ENCODE results near the gene ADARB1. TPM values are rescaled to one million over a fixed set of nuclear protein-coding genes. Genes with fewer than 3 reads are reported as not detected.

Gene ADARB1
- total and polyA plus RNA-seq, 2 of the 8 experiments (the other 6 are each of a cell fraction or from before 2014, with no cell fraction given) = 4.7 to 14.9 TPM

DNA sequence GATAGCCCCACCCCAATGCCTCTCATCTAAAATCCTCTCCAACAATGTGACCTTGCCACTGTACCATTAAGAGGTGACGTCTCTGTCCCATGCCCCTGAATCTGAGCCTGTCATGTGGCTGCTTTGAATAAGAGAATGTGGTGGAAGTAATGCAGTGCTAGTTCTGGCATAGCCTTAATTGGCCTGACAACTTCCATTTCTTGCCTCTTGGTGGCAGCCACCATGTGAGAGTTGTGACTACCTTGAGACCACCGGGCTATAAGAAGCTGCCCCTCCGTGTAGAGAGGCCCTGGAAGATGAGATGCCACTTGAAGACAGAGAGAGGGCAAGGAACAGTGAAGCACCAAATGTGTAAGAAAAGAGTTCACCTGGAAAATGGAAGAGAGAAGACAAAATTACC is 118.0 kb downstream of the ADARB1 start:
- FAIRE-seq (peak; percentile 62), DNase-seq (ENCODE audit: low read depth in 1 of 2, low spot score in 2 of 2) (no peak)

More for the DNA sequence above, 118.0 kb downstream of the ADARB1 start:
- CTCF ChIA-PET (ENCODE audit: partially characterized antibody) = interaction anchor here (0.7 to 3.0 kb wide), 12 partner anchors 9 to 98 kb away, joined by 3 to 12 read pairs (median 3); no protein-coding TSS in a partner anchor
- Histone ChIP-seq H3K18ac (ENCODE audit: extremely low read depth, low read length) (no peak overlapping the region), H3K9ac (replicated peaks in 1 of 4; ENCODE audit: extremely low read depth in 1 of 4, low read depth in 3 of 4, low read length in 3 of 4) (no peak overlapping the region; a peak in 1 of 7 replicates), H3K27ac (ENCODE audit: low read depth, low read length) (no peak overlapping the region), H2BK20ac (ENCODE audit: low read length) (no peak overlapping the region), H4K8ac (ENCODE audit: extremely low read depth, insufficient read depth, low read length) (no peak overlapping the region), H3K4me2 (ENCODE audit: insufficient read depth in 1 of 2, low read depth in 2 of 2, low read length in 2 of 2) (no peak overlapping the region), H3K36me3 (ENCODE audit: control insufficient read depth in 2 of 4, insufficient read depth in 4 of 4, low read length in 3 of 4) (no peaks in the 10 kb centered on the region; a peak in 2 of 8 replicates), H3K56ac (replicated peaks; ENCODE audit: insufficient read length, low read depth, low read length) (no peak overlapping the region), H4K20me1 (replicated peaks in 1 of 2; ENCODE audit: control insufficient read depth in 1 of 2, insufficient read depth in 2 of 2, low read length in 2 of 2) (no peaks in the 10 kb centered on the region), H4K5ac (ENCODE audit: insufficient read length, low read depth, low read length) (no peak overlapping the region), H4K91ac (replicated peaks; ENCODE audit: insufficient read length, low read length) (no peak overlapping the region), H3K23ac (ENCODE audit: insufficient read length) (no peak overlapping the region), H3K79me2 (ENCODE audit: control insufficient read depth in 1 of 2, insufficient read depth in 2 of 2, low read length in 2 of 2) (no peaks in the 10 kb centered on the region), H3K4me3 (ENCODE audit: extremely low read depth in 1 of 4, insufficient read depth in 2 of 4, low read depth in 3 of 4, low read length in 4 of 4) (no peak overlapping the region), H3K27me3 (replicated peaks in 1 of 4; ENCODE audit: control insufficient read depth in 3 of 4, extremely low read depth in 1 of 4, insufficient read depth in 3 of 4, low read length in 3 of 4) (no peaks in the 10 kb centered on the region), H2BK15ac (ENCODE audit: low read length) (no peak overlapping the region), H2BK12ac (ENCODE audit: low read depth, low read length) (no peak overlapping the region), H2BK5ac (ENCODE audit: low read depth, low read length) (no peak overlapping the region), H3K14ac (ENCODE audit: insufficient read length) (no peak overlapping the region), H3K9me3 (ENCODE audit: insufficient read depth in 2 of 2, low read depth in 1 of 2, low read length in 1 of 2) (peaks cover 1 to 7% of the 10 kb centered on the region in 2 experiments), H3K79me1 (ENCODE audit: low read depth, low read length) (no peaks in the 10 kb centered on the region), H3K4me1 (replicated peaks in 1 of 4; ENCODE audit: control insufficient read depth in 3 of 4, insufficient read depth in 4 of 4, low read length in 3 of 4) (no peaks in the 10 kb centered on the region), H2BK120ac (replicated peaks; ENCODE audit: low read depth, low read length) (no peak overlapping the region), H3K23me2 (ENCODE audit: low read depth, low read length) (no peaks in the 10 kb centered on the region), H2AK5ac (ENCODE audit: low read depth, low read length) (no peak overlapping the region), H2AFZ (ENCODE audit: low read length) (no peak overlapping the region), H3K4ac (replicated peaks; ENCODE audit: insufficient read length, low read depth, low read length) (no peak overlapping the region)
- TF ChIP-seq CEBPB (IDR thresholded peaks at IDR 0.05; ENCODE audit: low read depth, low read length) = no peak
- no peak for TF ChIP-seq EGR1 (IDR thresholded peaks at IDR 0.05; ENCODE audit: borderline replicate concordance, low read depth, low read length)
- peak; percentile 38 to 60 for TF ChIP-seq RAD21 (IDR thresholded peaks at IDR 0.05 in 1 of 2, conservative IDR thresholded peaks at IDR 0.05 in 1 of 2; ENCODE audit: low read depth in 2 of 2, low read length in 2 of 2)
- TF ChIP-seq, protein P1, sequence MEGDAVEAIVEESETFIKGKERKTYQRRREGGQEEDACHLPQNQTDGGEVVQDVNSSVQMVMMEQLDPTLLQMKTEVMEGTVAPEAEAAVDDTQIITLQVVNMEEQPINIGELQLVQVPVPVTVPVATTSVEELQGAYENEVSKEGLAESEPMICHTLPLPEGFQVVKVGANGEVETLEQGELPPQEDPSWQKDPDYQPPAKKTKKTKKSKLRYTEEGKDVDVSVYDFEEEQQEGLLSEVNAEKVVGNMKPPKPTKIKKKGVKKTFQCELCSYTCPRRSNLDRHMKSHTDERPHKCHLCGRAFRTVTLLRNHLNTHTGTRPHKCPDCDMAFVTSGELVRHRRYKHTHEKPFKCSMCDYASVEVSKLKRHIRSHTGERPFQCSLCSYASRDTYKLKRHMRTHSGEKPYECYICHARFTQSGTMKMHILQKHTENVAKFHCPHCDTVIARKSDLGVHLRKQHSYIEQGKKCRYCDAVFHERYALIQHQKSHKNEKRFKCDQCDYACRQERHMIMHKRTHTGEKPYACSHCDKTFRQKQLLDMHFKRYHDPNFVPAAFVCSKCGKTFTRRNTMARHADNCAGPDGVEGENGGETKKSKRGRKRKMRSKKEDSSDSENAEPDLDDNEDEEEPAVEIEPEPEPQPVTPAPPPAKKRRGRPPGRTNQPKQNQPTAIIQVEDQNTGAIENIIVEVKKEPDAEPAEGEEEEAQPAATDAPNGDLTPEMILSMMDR (IDR thresholded peaks at IDR 0.05; ENCODE audit: control extremely low read depth in 1 of 3, insufficient read depth in 1 of 3, low read depth in 1 of 3, low read length in 3 of 3) = peak; percentile 4 to 56 (median 56)
- POLR2A ChIA-PET (ENCODE audit: partially characterized antibody) = no interaction called here
- 63% methylated on average over 3 of the region's 3 CpGs; no CpG with 5 or more reads in 1 of the 2 experiments for WGBS, 2 experiments (ENCODE audit: extremely low coverage in 1 of 2, insufficient coverage in 1 of 2, insufficient read length in 1 of 2, insufficient replicate concordance in 2 of 2, low coverage in 1 of 2, low lambda C conversion rate in 2 of 2, missing lambda C conversion rate in 1 of 2)

Measured in H1 (cell line).